HG03469 (cell line): Measurements from ENCODE around the gene PGBD5.

ENCODE experiments used
- ATAC-seq: cut with Tn5 transposase; IDR thresholded peaks from one replicate; pipeline ENCODE4 v1.9.1; 2021; ENCODE audit warnings: mild to moderate bottlenecking, moderate library complexity, moderate number of reproducible peaks; ENCODE audit not compliant: unreplicated experiment

The PGBD5 gene

GRCh38 chr1:230308039-230308438, 118.1 kb downstream of the PGBD5 start:
- no peak for ATAC-seq

GRCh38 chr1:230307213-230307612, 118.9 kb downstream of the PGBD5 start:
- no peak for ATAC-seq

GRCh38 chr1:230306169-230306568, 120.0 kb downstream of the PGBD5 start:
- ATAC-seq = peak; percentile 65

GRCh38 chr1:230303822-230304221, 122.3 kb downstream of the PGBD5 start:
- no peak for ATAC-seq

GRCh38 chr1:230303069-230303468, 123.1 kb downstream of the PGBD5 start:
- no peak for ATAC-seq

- no peak for ATAC-seq
Measured at GRCh38 chr1:230301822-230302221, 124.3 kb downstream of the PGBD5 start.

- ATAC-seq = no peak
Measured at GRCh38 chr1:230301322-230301721, 124.8 kb downstream of the PGBD5 start.

GRCh38 chr1:230300322-230301301, 125.5 kb downstream of the PGBD5 start:
- no peak for ATAC-seq

GRCh38 chr1:230299191-230300006, 126.7 kb downstream of the PGBD5 start:
- ATAC-seq = no peak

- ATAC-seq = no peak
Measured at GRCh38 chr1:230295367-230295766, 130.8 kb downstream of the PGBD5 start.

GRCh38 chr1:230293390-230293700, 132.8 kb downstream of the PGBD5 start:
- no peak for ATAC-seq

GRCh38 chr1:230292689-230293389, 133.3 kb downstream of the PGBD5 start:
- no peak for ATAC-seq

GRCh38 chr1:230291731-230292620, 134.2 kb downstream of the PGBD5 start:
- ATAC-seq = no peak

GRCh38 chr1:230289350-230289644, 136.8 kb downstream of the PGBD5 start:
- ATAC-seq = no peak

- no peak for ATAC-seq
Measured at GRCh38 chr1:230288641-230289349, 137.3 kb downstream of the PGBD5 start.

- no peak for ATAC-seq
Measured at GRCh38 chr1:230287674-230288315, 138.3 kb downstream of the PGBD5 start.

- ATAC-seq = no peak
Measured at GRCh38 chr1:230286890-230287269, 139.3 kb downstream of the PGBD5 start.

GRCh38 chr1:230286166-230286889, 139.8 kb downstream of the PGBD5 start:
- no peak for ATAC-seq

GRCh38 chr1:230285351-230285750, 140.8 kb downstream of the PGBD5 start:
- no peak for ATAC-seq
